Liver (tissue), 9 donors: ENCODE measurements around the gene PLA2G4F. TPM values are rescaled to one million over a fixed set of nuclear protein-coding genes. Genes with fewer than 3 reads are reported as not detected.

Source experiments
- DNase-seq: peaks from one replicate; pipeline ENCODE4 v3.0.0-alpha.2; 2017; ENCODE audit warnings: low spot score
- H3K27ac ChIP-seq, 2 donors: one replicate each; pipeline ENCODE4 v1.7.0; 2013; ENCODE audit warnings: inconsistent platforms in 2 of 2, low read length in 2 of 2, control low read depth in 1 of 2, low read depth in 1 of 2, mild to moderate bottlenecking in 1 of 2
- H3K27me3 ChIP-seq, 4 donors: one replicate each; pipeline versions ENCODE4 v1.6.1 to v1.7.0; 2013; ENCODE audit warnings: low read length in 3 of 4, inconsistent platforms in 1 of 4, mild to moderate bottlenecking in 1 of 4, moderate library complexity in 1 of 4; ENCODE audit not compliant: control insufficient read depth in 4 of 4, insufficient read depth in 4 of 4
- H3K36me3 ChIP-seq, 4 donors: one replicate each; pipeline versions ENCODE4 v1.6.1 to v1.7.0; 2013; ENCODE audit warnings: low read length in 3 of 4, mild to moderate bottlenecking in 3 of 4, low read depth in 1 of 4, moderate library complexity in 1 of 4; ENCODE audit not compliant: control insufficient read depth in 4 of 4, insufficient read depth in 3 of 4
- H3K4me1 ChIP-seq, 4 donors: one replicate each; pipeline versions ENCODE4 v1.6.1 to v1.7.0; 2013; ENCODE audit warnings: low read length in 3 of 4, mild to moderate bottlenecking in 3 of 4, moderate library complexity in 1 of 4; ENCODE audit not compliant: control insufficient read depth in 4 of 4, insufficient read depth in 4 of 4
- H3K4me3 ChIP-seq, 3 donors: one replicate each; pipeline versions ENCODE4 v1.6.1 to v1.7.0; 2013; ENCODE audit warnings: low read length in 3 of 3, control low read depth in 1 of 3, low read depth in 1 of 3, mild to moderate bottlenecking in 1 of 3
- H3K9ac ChIP-seq, 2 donors: one replicate each; pipeline ENCODE4 v1.7.0; 2013; ENCODE audit warnings: low read length in 2 of 2, mild to moderate bottlenecking in 2 of 2, moderate library complexity in 2 of 2, control low read depth in 1 of 2, low read depth in 1 of 2
- H3K9me3 ChIP-seq, 4 donors: one replicate each; pipeline versions ENCODE4 v1.6.1 to v1.7.0; 2013; ENCODE audit warnings: low read length in 3 of 4; ENCODE audit not compliant: control insufficient read depth in 4 of 4
- ATF3 ChIP-seq: IDR thresholded peaks from 2 replicates; pipeline ENCODE4 v1.6.1; 2016; ENCODE audit warnings: antibody characterized with exemption
- CTCF ChIP-seq: fragments of 150-350 bp; IDR thresholded peaks from 2 replicates; pipeline ENCODE4 v1.5.1; 2017; ENCODE audit warnings: improper control_type of control experiment, low read depth, low read length; ENCODE audit not compliant: missing input control
- FOXA1 ChIP-seq: IDR thresholded peaks from 2 replicates; pipeline ENCODE4 v1.6.1; 2016; ENCODE audit warnings: antibody characterized with exemption
- FOXA2 ChIP-seq: IDR thresholded peaks from 2 replicates; pipeline ENCODE4 v1.6.1; 2016; ENCODE audit warnings: antibody characterized with exemption
- GABPA ChIP-seq, 2 donors: IDR thresholded peaks in 1 of 2; conservative IDR thresholded peaks in 1 of 2; 2 replicates each; pipeline ENCODE4 v1.6.1; 2016; ENCODE audit warnings: antibody characterized with exemption in 2 of 2, mild to moderate bottlenecking in 1 of 2, moderate library complexity in 1 of 2
- HNF4G ChIP-seq: IDR thresholded peaks from 2 replicates; pipeline ENCODE4 v1.6.1; 2016; ENCODE audit warnings: antibody characterized with exemption
- MAX ChIP-seq: IDR thresholded peaks from 2 replicates; pipeline ENCODE4 v1.6.1; 2016; ENCODE audit warnings: antibody characterized with exemption
- NR2F2 ChIP-seq: IDR thresholded peaks from 2 replicates; pipeline ENCODE4 v1.6.1; 2016; ENCODE audit warnings: antibody characterized with exemption
- RAD21 ChIP-seq, 2 donors: IDR thresholded peaks; 2 replicates each; pipeline ENCODE4 v1.6.1; 2016; ENCODE audit warnings: antibody characterized with exemption in 2 of 2, mild to moderate bottlenecking in 2 of 2
- REST ChIP-seq: IDR thresholded peaks from 2 replicates; pipeline ENCODE4 v1.6.1; 2016; ENCODE audit warnings: antibody characterized with exemption, mild to moderate bottlenecking
- RXRA ChIP-seq, 2 donors: IDR thresholded peaks; 2 replicates each; pipeline ENCODE4 v1.6.1; 2017 to 2018; ENCODE audit warnings: antibody characterized with exemption in 2 of 2, mild to moderate bottlenecking in 1 of 2
- SP1 ChIP-seq: IDR thresholded peaks from 2 replicates; pipeline ENCODE4 v1.6.1; 2018; ENCODE audit warnings: antibody characterized with exemption, mild to moderate bottlenecking
- TAF1 ChIP-seq: conservative IDR thresholded peaks from 2 replicates; pipeline ENCODE4 v1.6.1; 2016; ENCODE audit warnings: antibody characterized with exemption, mild to moderate bottlenecking
- YY1 ChIP-seq: IDR thresholded peaks from 2 replicates; pipeline ENCODE4 v1.6.1; 2016; ENCODE audit warnings: antibody characterized with exemption, mild to moderate bottlenecking
- WGBS: extraction: QIAGEN DNeasy Blood & Tissue Kit; methylation state at CpG from one replicate; pipeline ENCODE4 v1.1.7; 2013; 5-methylcytosine and 5-hydroxymethylcytosine counted together
- polyA plus RNA-seq, 2 donors: library from polyadenylated mRNA; stranded (reverse) in 1 of 2; unstranded in 1 of 2; fragments of 200-250 nt in 1 of 2; fragments of >200 nt in 1 of 2; fragmentation: Nextera tagmentation in 1 of 2; extraction: Ambion mirVana in 1 of 2; gene quantifications; one replicate each; pipeline versions ENCODE4 v1.2.1 to v1.2.3, GENCODE V29; 2013 to 2015
- total RNA-seq, 2 donors: library from RNA; depleted of rRNA; stranded (reverse); fragments of >200 nt; gene quantifications; one replicate each; pipeline ENCODE4 v1.2.3, GENCODE V29; 2014
- donor health status: healthy.
- donor health status: healthy.
- donor health status: healthy.
- donor health status: healthy.
- donor health status: healthy.

The PLA2G4F gene
- total and polyA plus RNA-seq, 4 donors = not detected

GRCh38 chr15:42121021-42121420 is 35.4 kb downstream of the PLA2G4F start:
- no peaks in the 10 kb centered on the region for H3K36me3 ChIP-seq
- WGBS = 89% methylated on average over 6 of the region's 6 CpGs
- no peaks in the 10 kb centered on the region for H3K27me3 ChIP-seq
- DNase-seq = no peak
- no peak overlapping the region for H3K4me3 ChIP-seq
- no peaks in the 10 kb centered on the region for H3K9me3 ChIP-seq
- TF ChIP-seq RXRA (IDR thresholded peaks at IDR 0.05) = no peak
- no peak for TF ChIP-seq MAX
- TF ChIP-seq CTCF = no peak
- H3K4me1 ChIP-seq = no peaks in the 10 kb centered on the region
- H3K9ac ChIP-seq = no peak overlapping the region
- H3K27ac ChIP-seq = no peak overlapping the region

GRCh38 chr15:42120285-42120684 is 36.2 kb downstream of the PLA2G4F start:
- H3K4me3 ChIP-seq = no peak overlapping the region
- DNase-seq = no peak

GRCh38 chr15:42119446-42119760 is 37.0 kb downstream of the PLA2G4F start:
- no peak overlapping the region for H3K27ac ChIP-seq
- H3K27me3 ChIP-seq = no peaks in the 10 kb centered on the region
- DNase-seq = no peak
- no peaks in the 10 kb centered on the region for H3K36me3 ChIP-seq
- H3K9ac ChIP-seq = no peak overlapping the region
- H3K4me3 ChIP-seq = no peak overlapping the region
- no peaks in the 10 kb centered on the region for H3K9me3 ChIP-seq
- 62% methylated on average over 5 of the region's 5 CpGs for WGBS
- TF ChIP-seq YY1 (no peak), MAX (no peak), HNF4G (no peak), RAD21 (IDR thresholded peaks at IDR 0.05) (no peak), REST (no peak), FOXA1 (no peak)
- H3K4me1 ChIP-seq = no peaks in the 10 kb centered on the region

More at GRCh38 chr15:42120285-42120684, 36.2 kb downstream of the PLA2G4F start:
- H3K9me3 ChIP-seq = no peaks in the 10 kb centered on the region
- WGBS = 94% methylated on average over 1 of the region's 1 CpG
- no peaks in the 10 kb centered on the region for H3K36me3 ChIP-seq
- no peak overlapping the region for H3K9ac ChIP-seq
- no peaks in the 10 kb centered on the region for H3K4me1 ChIP-seq
- no peaks in the 10 kb centered on the region for H3K27me3 ChIP-seq
- H3K27ac ChIP-seq = no peak overlapping the region
- TF ChIP-seq NR2F2 (no peak), FOXA2 (no peak), GABPA (IDR thresholded peaks at IDR 0.05 in 1 of 2, conservative IDR thresholded peaks at IDR 0.05 in 1 of 2) (no peak), SP1 (no peak), FOXA1 (no peak), TAF1 (no peak), REST (no peak), ATF3 (no peak)
